Lung (tissue), 12 donors: ENCODE results near the gene EFCAB7. TPM values are rescaled to one million over a fixed set of nuclear protein-coding genes. Genes with fewer than 3 reads are reported as not detected.
A peak's percentile ranks its signal among the peaks of the same experiment; 100 is the strongest.

Source experiments
- ATAC-seq: fragments of 200-7000 bp; cut with Tn5 transposase; one replicate; pipeline ENCODE4 v1.9.1; 2020; ENCODE audit warnings: moderate number of reproducible peaks; ENCODE audit not compliant: insufficient read depth, low FRiP score
- DNase-seq, 3 donors: peaks; one replicate each; pipeline ENCODE4 v3.0.0-alpha.2; 2013 to 2017
- H3K27ac ChIP-seq, 2 donors: one replicate each; pipeline ENCODE4 v1.5.1; 2013; ENCODE audit warnings: mild to moderate bottlenecking in 2 of 2, moderate library complexity in 2 of 2, control low read depth in 1 of 2, inconsistent platforms in 1 of 2, low read depth in 1 of 2, low read length in 1 of 2
- H3K27me3 ChIP-seq, 3 donors: one replicate each; pipeline ENCODE4 v1.5.1; 2013; ENCODE audit warnings: low read length in 2 of 3; ENCODE audit not compliant: control insufficient read depth in 3 of 3, insufficient read depth in 3 of 3
- H3K36me3 ChIP-seq, 4 donors: one replicate each; pipeline ENCODE4 v1.5.1; 2013; ENCODE audit warnings: low read length in 4 of 4, mild to moderate bottlenecking in 1 of 4, moderate library complexity in 1 of 4; ENCODE audit not compliant: control insufficient read depth in 4 of 4, insufficient read depth in 4 of 4
- H3K4me1 ChIP-seq, 5 donors: one replicate each; pipeline ENCODE4 v1.5.1; 2013; ENCODE audit warnings: low read length in 5 of 5, mild to moderate bottlenecking in 2 of 5, moderate library complexity in 1 of 5; ENCODE audit not compliant: control insufficient read depth in 5 of 5, insufficient read depth in 5 of 5
- H3K4me3 ChIP-seq: one replicate; pipeline ENCODE4 v1.5.1; 2013; ENCODE audit warnings: mild to moderate bottlenecking, control low read depth, moderate library complexity
- H3K9ac ChIP-seq, 2 donors: one replicate each; pipeline ENCODE4 v1.5.1; 2013; ENCODE audit warnings: low read length in 2 of 2, control low read depth in 1 of 2; ENCODE audit not compliant: insufficient read depth in 1 of 2
- H3K9me3 ChIP-seq, 4 donors: one replicate each; pipeline ENCODE4 v1.5.1; 2013; ENCODE audit warnings: low read length in 3 of 4, mild to moderate bottlenecking in 1 of 4, moderate library complexity in 1 of 4; ENCODE audit not compliant: control insufficient read depth in 4 of 4, insufficient read depth in 3 of 4
- CTCF ChIP-seq: IDR thresholded peaks from 2 replicates; pipeline ENCODE4 v1.5.1; 2012; ENCODE audit warnings: mild to moderate bottlenecking; ENCODE audit errors: control extremely low read depth, extremely low read depth
- WGBS, 2 donors: extraction: QIAGEN DNeasy Blood & Tissue Kit; methylation state at CpG; one replicate each; pipeline ENCODE4 v1.1.7; 2013; 5-methylcytosine and 5-hydroxymethylcytosine counted together
- polyA plus RNA-seq, 2 donors: library from polyadenylated mRNA; stranded (reverse); fragments of 200-250 nt; gene quantifications; one replicate each; pipeline ENCODE4 v1.2.1, GENCODE V29; 2013
- total RNA-seq, 2 donors: library from RNA; depleted of rRNA in 1 of 2; stranded (reverse); fragments of >200 nt in 1 of 2; gene quantifications; one replicate each; pipeline ENCODE4 v1.2.1, GENCODE V29; 2014 to 2021
- donor health status: control.
- donor health status: control.
- donor health status: Bipolar disorder and iron deficiency.
- donor health status: healthy.
- donor health status: DM: yes; HTN: yes; CAD: no.

The EFCAB7 gene
- total and polyA plus RNA-seq, 4 donors: 3.3 to 29.0 (median 5.8) TPM

DNA sequence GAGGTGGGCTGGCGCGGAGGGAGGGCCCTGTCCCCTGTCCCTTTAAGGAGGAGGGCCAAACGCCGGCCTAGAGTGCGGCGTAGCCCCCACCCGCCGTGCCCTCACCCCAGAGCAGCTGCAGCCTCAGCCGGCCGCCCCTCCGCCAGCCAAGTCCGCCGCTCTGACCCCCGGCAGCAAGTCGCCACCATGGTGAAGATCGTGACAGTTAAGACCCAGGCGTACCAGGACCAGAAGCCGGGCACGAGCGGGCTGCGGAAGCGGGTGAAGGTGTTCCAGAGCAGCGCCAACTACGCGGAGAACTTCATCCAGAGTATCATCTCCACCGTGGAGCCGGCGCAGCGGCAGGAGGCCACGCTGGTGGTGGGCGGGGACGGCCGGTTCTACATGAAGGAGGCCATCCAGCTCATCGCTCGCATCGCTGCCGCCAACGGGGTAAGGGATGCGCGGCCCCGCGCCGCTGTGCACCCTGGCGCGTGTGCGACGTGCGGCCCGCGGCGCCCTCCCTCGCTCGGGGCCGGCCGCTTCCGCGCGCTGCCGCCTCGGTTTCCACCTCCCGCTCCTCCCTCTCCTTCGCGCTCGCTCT is 70.1 kb downstream of the EFCAB7 start, which contains the start of gene PGM1:
Gene PGM1, plus strand, starts transcription at position 109 of the 583 bp plus-strand sequence. Its CDS starts 78 bp downstream, at position 187.
- ATAC-seq: peak; percentile 79
- 1% methylated on average over 56 to 64 of the region's 64 CpGs for WGBS, 2 donors

DNA sequence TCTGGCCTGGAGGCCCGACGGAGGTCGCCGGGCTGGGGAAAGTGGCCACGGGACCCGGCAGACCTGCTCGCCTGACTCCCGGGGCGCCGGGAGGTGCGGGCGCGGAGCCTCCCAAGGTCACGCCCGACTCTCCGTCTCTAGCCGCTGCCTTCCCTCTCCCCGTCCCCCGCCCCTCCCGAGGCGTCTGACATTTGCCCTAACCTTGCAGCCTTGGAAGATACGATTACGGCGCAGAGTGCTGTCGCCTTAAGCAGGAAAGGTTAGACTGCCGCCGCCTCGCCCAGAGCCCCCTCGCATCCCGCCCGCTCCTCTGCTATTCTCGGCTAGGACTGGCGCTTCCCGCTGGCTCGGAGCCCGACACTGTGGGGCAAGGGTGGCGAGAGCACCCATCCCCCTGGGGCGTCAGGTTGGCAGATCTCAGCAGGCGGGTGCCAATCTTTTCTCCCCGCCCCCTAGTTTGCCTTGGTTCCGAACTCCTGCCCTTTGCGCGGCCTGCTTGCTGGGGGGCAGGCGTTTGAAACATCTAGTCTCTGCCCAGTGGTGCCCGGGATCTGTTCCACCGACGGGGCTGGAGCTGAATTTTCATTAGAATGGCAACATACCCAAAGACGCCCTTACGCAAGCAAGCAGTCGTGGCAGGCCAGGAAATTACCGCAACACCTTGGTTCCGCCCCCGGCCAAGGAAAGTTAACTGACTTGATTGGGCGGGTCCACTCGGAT is 70.7 kb downstream of the EFCAB7 start:
- Histone ChIP-seq H3K4me1 (peaks cover 0 to 23% (median 12%) of the 10 kb centered on the region in 5 donors), H3K36me3 (no peaks in the 10 kb centered on the region), H3K9ac (peak overlapping the region; percentile 37 to 74), H3K27me3 (no peaks in the 10 kb centered on the region), H3K4me3 (peak overlapping the region; percentile 81), H3K9me3 (no peaks in the 10 kb centered on the region), H3K27ac (peak overlapping the region; percentile 95 to 96)
- peak; percentile 53 to 61 (median 60) for DNase-seq
- ATAC-seq: peak; percentile 59
- 3 to 5% methylated on average over 48 to 55 of the region's 55 CpGs for WGBS, 2 donors
- TF ChIP-seq CTCF: no peak

More for the DNA sequence above, 70.1 kb downstream of the EFCAB7 start, which contains the start of gene PGM1:
- TF ChIP-seq CTCF: no peak
- Histone ChIP-seq H3K9me3 (no peaks in the 10 kb centered on the region), H3K4me3 (peak within 1 kb of the TSS; percentile 81), H3K27me3 (no peaks in the 10 kb centered on the region), H3K27ac (peak within 1 kb of the TSS; percentile 95 to 96), H3K36me3 (no peaks in the 10 kb centered on the region), H3K4me1 (peaks cover 0 to 23% (median 12%) of the 10 kb centered on the region in 5 donors), H3K9ac (peak within 1 kb of the TSS; percentile 82 to 91)
- DNase-seq: peak; percentile 86 to 93 (median 87)

GRCh38 chr1:63595435-63595834 is 72.1 kb downstream of the EFCAB7 start:
- 94 to 95% methylated on average over 1 of the region's 1 CpG for WGBS, 2 donors
- H3K36me3 ChIP-seq: no peaks in the 10 kb centered on the region
- no peak overlapping the region for H3K27ac ChIP-seq
- no peak overlapping the region for H3K9ac ChIP-seq
- TF ChIP-seq CTCF: no peak
- no peaks in the 10 kb centered on the region for H3K9me3 ChIP-seq
- no peak for DNase-seq
- ATAC-seq: no peak
- H3K4me1 ChIP-seq: peaks cover 0 to 14% (median 6%) of the 10 kb centered on the region in 5 donors
- H3K27me3 ChIP-seq: no peaks in the 10 kb centered on the region
- no peak overlapping the region for H3K4me3 ChIP-seq
